H4 (cell line): ENCODE data around the gene AKAP12. TPM values are rescaled to one million over a fixed set of nuclear protein-coding genes. Genes with fewer than 3 reads are reported as not detected.

Source experiments
- DNase-seq: peaks from one replicate; pipeline ENCODE4 v3.0.0-alpha.2; 2015; ENCODE audit warnings: low spot score
- total RNA-seq: library from RNA; depleted of rRNA; stranded (reverse); fragments of >200 nt; shearing (Covaris generic); gene quantifications from 2 replicates; pipeline ENCODE4 v1.2.3, GENCODE V29; 2014

Gene AKAP12
- total RNA-seq, 1 experiment from 2014 or later: 6.5 TPM

DNA sequence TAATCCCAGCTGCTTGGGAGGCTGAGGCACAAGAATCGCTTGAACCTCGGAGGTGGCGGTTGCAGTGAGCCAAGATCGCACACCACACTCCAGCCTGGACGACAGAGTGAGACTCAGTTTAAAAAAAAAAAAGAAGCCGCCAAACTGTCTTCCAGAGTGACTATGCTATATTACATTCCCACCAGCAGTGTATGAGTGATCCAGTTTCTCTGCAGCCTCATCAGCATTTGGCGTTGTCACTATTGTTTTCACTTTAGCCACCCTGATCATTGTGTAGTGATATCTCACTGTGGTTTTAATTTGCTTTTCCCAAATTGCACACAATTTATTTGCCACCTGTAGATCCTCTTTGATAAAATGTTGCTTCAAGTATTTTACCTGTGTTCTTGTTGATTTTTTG, 6.0 kb upstream of the AKAP12 start:
- no peak for DNase-seq

DNA sequence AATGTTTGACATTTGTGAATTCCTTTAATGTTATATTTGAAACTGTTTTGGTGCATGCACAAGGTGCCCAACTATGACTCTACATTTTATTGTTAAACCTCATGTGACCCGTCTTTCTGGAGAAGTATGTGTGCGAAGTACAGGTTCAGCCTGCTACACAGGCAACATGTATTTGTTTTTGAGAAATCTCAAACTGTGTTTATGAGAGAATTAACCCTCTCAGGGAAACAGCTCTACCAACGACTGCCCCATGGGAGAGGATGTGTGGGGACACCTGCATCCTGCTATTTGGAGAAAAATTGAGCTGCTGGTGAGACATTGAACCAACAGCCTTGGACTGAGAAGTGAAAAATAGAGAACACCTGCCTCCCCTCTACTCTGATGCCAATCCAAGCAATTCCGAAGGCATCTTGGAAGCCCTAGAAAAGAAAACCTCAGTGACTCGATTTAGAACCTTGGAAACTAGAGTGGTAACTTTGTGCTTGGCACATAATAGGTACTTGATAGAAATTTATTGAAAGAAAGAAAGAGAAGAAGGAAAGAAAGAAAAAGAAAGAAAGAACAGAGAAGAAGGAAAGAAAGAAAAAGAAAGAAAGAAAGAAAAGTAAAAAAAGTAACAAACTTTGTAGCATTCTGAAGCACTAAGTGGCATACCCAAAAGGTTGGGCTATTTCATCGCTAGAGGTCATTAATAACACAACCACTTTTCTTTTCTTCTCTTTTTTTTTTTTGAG, 2.9 kb upstream of the AKAP12 start:
- no peak for DNase-seq

DNA sequence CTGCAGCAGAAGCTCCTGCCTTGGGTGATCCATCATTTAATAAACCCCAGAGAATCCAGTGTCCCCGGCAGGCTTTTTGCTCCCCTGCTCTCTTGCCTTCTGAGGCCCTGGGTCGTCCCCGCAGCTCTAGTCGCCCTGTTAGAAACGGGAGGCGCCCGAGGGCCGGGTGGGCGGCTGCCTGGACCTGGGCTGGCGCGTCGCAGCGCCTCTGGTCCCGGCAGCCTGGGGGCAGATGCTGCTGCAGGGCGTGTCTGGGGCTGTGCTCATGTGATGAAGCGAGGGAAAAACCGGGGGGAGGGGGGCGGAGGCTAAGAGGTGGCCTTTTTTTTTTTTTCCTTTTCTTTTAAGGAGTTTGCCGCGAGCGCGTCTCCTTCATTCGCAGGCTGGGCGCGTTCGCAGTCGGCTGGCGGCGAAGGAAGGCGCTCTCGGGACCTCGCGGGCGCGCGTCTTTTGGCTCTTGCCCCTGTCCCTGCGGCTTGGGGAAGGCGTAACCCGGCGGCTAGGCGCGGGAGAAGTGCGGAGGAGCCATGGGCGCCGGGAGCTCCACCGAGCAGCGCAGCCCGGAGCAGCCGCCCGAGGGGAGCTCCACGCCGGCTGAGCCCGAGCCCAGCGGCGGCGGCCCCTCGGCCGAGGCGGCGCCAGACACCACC, 394 bp downstream of the AKAP12 start:
- peak; percentile 16 for DNase-seq

DNA sequence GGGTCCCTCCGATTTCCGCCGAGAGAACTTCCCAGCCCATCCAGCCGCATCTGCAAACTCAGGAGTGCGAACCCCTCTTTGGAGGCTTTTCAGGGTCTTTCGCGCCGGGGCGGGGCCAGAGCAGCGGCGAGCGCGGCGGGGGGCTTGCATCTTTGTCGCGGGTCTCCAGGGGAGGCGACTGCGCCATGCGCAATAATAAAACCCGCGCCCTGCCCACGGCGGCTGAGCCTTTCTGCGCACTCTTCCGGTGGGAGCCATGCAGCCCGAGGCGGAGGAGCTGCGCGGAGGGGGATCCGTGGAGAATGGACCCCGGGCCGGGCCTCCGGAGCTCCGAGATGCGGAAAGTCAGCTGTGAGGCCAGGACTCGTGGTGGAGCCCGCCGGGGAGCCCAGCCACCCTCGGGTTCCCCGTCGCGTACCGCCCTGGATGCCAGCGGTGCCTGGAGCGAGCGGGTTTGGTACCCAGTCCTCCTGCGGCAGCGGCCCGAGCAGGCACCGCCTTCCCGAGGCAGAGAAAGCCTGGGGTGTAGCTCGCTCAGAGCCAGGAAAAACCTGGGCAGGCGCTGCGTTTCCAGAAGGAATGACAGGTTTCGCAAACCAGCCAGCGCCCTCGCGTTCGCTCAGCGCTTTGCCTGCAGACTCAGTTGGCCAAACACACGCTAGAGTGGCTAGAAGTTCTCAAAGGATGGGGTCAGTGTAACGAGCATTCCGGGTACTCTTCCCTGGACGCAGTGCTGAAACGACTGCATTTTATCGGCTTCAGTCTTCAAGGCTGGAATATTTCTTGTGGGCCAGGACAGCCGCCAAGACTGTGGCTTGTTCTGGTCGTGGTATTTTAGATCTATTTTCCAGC, 1.2 kb downstream of the AKAP12 start:
- DNase-seq: no peak

DNA sequence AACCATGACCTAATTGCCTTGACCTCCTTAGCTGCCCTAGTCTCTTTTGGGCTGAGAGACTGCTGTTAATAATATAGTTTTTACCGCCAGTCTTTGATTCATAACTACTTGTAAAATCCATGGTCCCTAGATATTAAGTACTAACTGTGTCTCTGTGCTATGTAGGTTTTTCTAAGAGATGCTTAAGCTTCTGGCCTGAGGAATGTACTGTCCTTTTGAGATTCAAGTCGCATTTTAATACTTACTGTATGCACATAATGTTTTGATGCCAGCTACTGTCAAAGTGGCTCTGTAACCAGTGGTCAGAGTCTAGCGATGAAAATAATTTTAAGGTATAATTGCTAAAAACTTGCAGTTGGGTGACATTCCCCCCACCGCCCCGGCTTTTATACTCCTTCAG, 2.1 kb downstream of the AKAP12 start:
- no peak for DNase-seq

DNA sequence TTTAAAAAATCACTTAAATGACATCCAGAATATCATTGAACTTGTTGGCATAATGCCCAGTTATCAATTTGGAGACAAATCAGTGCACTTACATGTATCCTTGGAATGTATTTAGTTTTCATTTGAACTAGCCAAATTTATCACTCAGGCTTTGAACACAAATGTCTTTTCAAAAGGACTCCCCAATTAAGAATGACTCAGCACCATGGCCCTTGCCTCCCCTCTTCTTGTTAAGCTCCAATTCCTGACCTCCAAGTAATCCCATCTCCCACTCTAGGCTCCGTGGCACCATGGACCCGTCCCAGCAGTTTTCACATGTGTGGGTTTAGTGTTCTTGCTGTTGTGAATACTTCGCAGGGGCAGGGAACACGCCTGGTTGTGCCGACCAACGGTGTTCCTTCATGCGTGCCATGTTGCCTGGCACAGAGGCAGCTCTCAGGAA, 2.7 kb downstream of the AKAP12 start:
- no peak for DNase-seq

DNA sequence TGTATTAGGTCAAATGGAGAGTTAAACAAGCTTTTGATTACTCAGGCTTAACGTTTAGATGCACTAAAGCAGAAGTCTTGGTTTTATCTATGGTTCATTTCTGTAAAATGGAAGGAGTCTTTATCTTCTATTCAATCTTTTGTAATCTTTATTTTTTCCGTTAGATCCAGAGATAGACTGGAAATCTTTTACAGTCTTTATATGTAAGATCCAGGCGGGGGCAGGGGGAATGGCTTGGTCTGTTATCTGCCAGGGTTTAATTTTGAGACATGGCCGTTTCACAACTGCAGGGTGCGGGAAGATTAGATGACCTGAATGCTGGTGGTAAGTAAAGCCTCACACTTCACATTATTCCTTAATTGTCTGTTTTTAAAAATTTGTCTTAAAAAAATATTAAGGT, 3.7 kb downstream of the AKAP12 start:
- DNase-seq: no peak

DNA sequence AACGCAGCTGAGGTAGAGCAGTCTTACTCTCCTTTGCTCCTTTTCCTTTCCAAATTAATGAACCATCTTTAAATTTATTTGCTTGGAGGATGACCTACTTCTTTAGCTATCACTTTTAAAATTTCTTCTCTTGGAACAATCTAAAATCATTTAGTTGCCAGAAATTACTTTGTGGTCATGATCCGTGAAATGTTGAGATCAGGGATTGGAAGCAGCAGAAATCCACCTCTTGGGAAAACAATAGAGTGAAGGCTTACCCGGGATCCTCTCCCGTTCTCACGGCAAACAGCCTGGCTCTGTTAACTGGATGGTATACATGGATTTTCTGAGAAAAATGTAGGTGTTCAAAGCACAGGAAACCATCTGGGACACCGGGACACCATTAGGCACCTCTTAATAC, 7.7 kb downstream of the AKAP12 start:
- no peak for DNase-seq

DNA sequence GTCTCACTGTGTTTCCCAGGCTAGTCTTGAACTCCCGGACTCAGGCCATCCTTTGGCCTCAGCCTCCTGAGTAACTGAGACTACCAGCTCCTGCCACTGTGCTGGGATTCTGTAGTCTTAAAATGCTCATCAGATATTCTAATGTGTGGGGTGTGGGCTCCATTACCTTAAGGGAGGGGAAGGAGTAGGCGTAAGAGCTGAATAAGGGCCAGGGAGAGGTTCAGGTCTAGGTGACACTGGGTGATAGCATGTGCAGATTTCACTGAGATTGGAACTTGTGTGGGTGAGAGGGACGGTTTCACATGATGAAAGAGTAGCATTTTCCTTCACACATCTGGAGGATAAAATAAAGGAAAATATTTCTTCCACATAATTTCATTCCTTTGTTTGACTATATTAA, 8.5 kb downstream of the AKAP12 start:
- no peak for DNase-seq

DNA sequence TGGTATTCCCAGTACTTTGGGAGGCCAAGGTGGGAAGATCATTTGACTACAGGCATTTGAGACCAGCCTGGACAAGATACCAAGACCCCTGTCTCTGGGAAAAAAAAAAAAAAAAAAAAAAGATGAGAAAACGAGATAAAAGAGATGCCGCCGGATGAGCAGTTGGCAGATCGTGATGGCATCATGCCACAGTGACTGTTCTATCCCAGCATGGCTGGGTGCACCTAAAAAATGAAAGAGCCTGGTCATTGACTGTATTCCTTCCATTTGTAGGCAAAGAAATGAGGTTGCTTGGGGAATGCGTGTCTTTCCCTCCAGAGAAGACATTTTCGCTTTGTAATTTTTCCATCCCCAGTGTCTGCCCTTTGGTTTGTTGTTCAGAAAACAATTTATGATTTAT, 12.9 kb downstream of the AKAP12 start:
- no peak for DNase-seq

DNA sequence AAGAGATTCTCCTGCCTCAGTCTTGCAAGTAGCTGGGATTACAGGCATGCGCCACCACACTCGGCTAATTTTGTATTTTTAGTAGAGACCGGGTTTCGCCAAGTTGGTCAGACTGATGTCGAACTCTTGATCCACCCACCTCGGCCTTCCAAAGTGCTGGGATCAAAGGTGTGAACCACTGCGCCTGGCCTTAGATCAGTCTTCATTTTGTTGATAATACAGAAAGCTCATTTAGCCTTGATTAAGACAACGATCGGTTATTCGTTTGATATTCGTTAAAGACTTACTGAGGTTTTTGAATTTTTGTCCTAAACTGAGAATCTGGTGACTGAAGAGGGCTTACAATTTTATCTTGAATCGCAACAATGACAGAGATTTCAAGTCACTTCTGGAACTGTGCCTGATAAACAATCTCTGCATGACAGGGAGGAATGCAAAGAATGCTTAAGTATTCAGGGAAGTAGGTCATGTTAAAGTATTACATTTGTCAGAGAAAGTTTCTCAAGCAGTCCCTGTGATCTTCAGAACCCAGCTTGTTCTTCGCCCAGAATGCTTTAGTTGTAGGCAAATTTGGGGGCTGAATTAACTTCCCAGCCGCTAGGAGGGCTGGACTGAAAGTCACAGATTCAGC, 14.8 kb downstream of the AKAP12 start:
- DNase-seq: peak; percentile 11

DNA sequence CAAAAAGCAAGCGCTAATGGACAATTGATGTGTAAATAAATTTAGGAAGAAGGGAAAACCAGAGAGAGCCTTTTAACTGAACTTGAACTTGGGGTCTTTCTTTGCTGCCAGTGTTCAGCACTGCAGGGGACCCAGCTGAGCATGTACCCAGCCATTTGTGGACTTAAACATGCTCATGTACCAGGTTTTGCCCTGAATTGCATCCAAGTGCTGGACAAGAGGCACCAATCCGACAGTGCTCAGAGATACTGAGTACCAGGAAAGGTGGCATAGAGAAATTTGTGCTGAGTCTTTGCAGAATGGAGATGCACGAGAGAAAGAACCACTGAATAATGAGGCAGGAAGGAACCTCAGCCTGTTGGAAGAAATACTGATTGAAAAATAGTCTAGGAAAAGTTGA, 16.0 kb downstream of the AKAP12 start:
- DNase-seq: no peak

DNA sequence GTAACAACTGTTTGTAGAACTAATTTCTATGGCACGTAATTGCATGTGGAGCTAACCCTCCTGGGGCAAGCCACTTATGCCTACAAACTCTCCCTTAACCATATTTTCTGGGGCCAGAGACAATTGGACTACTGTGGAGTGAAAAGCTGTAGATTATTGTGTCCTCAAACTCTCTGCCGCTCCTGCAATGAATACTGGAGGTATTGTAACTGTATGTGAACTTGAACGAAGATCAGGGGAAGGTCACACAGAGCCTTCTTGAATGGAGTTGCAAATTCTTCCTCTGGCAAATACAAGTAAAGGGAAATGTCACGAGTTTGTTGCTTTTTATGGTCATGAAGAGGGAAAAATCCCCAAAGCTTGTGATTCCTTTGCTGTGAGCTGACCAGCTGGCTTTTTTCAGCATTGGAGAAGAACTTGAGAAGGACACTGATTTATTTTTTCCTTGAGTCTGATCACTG, 18.2 kb downstream of the AKAP12 start:
- no peak for DNase-seq

DNA sequence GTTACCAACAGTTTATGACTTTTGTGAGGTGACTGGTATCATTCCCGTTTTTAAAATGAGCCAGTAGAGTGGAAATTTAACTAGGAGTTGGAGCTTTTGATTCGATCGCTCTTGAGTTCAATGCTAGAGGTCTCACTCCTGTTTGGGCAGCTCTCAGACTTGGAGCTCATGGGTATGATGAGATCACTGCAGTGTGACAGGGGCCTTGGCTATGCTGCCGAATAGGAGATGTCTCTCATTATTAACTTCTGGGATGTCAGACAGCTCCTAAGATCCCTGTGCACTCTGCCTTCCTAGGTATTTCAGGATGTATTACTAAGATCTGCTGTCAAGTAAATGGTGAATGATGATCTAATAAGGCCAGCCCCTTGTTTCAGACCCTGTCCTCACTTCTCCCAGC, 20.4 kb downstream of the AKAP12 start:
- DNase-seq: no peak

DNA sequence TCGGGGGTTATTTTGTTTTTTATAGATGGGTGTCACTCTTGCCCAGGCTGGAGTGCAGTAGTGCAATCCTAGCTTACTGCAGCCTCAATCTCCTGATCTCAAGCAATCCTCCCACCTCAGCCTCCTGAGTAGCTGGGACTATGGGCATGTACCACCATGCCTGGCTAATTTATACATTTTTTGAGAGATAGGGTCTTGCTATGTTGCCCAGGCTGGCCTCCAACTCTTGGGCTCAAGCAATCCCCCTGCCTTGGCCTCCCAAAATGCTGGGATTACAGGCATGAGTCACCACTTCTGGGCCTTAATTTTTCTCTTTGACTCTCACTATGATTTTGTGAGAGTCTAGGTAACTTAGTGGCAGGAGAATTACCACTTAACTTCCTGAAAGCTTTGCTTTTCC, 23.3 kb downstream of the AKAP12 start:
- DNase-seq: no peak

DNA sequence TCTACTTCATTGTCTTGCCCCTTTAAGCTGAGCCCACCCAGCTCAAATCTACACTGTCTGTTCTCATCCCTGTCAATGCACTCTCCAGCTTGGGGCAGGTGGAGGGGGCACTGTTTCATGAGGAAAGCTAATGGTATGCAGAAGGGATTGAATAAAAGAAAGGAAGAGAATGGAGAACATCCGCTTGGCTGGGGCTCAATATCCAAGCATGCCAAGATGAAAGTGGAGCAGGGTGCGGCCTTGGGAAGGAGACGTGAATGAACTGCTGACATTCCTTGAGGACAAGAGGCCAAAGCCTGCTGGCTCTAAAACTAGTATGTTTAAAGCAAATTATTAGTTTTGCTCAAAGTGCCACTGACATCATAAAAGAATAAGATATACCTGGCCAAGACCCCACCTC, 24.2 kb downstream of the AKAP12 start:
- no peak for DNase-seq

DNA sequence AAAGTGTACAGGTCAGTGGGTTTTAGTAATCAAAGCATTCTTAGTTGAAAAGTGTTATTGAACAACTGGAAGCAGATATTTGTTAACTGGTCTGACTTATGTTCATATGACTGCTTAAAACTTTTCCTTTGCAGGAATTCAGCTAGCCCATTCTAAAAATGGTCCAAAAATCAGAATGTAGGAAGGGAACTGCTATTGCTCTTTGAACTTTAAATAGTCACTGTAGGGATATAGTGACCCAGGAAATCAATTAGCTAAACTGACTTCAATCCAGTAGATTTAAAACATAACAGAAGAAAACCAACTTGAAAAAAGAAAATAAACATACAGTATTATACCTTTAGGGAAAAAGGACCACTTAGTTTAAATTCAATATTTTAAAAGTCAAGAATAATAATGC, 25.5 kb downstream of the AKAP12 start:
- no peak for DNase-seq

DNA sequence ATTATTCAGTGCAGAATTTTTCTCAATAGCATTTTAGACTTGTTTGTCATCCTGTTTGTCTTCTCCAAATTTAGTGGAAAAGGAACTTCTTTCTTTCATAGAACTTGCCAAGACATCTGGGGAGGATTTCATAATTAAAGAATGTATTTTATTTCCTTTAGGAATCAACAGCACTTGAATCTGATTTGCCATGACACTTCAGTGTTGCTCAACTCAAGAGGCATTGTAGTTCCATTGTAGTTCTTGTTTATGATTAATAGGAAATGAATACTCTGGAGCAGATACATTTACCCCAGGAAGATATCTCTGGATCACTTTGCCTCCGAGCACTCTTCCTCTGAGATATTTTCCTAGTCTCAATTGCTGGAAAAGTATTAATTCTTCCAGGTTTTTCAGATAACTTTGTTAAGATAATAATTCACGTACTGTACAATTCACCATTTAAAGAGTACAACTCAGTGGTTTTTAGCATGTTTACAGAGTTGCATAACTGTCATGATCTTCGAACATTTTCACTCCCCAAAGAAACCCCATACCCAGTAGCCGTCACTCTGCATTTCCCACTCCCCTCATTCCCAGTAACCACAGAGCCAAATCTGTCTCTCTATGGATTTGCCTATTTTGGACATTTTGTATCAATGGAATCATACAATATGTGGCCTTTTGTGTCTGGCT, 29.7 kb downstream of the AKAP12 start:
- no peak for DNase-seq

DNA sequence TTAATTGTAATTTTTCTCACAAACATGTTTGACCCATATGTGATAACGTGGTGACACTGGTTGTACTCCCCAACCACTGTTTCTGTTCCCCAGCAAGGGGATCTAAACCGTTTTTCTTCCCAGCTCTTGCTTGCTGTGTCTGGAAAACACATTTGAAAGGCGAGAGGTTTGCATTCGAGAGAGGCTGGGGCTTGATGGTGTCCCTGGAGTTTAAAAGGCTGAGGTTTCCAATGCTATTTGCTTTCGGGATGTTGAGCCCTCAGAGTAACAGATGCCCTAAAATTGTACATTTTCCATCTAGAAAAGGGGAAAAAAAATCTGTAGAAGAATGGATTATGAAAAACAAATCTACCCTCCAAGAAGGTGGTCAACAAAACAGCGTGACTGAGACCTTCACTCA, 35.4 kb downstream of the AKAP12 start:
- no peak for DNase-seq

DNA sequence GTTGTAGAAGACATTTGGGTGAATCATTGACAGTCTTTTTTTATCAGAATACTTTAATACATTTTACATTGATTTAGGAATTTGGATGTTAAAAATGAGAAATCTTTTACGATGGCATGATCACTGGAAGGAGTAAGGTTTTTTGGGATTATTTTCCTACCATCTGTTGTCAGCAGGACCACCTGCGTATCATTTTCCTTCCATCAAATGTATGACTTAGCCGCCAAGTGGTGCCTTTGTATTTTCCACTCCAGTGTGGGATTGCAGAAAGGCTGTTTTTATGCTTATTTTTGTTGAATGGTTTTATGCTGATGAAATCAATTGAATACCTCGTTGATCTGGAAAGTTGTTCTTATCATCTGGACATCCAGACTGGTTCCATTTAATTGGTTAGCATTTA, 35.8 kb downstream of the AKAP12 start:
- DNase-seq: no peak

DNA sequence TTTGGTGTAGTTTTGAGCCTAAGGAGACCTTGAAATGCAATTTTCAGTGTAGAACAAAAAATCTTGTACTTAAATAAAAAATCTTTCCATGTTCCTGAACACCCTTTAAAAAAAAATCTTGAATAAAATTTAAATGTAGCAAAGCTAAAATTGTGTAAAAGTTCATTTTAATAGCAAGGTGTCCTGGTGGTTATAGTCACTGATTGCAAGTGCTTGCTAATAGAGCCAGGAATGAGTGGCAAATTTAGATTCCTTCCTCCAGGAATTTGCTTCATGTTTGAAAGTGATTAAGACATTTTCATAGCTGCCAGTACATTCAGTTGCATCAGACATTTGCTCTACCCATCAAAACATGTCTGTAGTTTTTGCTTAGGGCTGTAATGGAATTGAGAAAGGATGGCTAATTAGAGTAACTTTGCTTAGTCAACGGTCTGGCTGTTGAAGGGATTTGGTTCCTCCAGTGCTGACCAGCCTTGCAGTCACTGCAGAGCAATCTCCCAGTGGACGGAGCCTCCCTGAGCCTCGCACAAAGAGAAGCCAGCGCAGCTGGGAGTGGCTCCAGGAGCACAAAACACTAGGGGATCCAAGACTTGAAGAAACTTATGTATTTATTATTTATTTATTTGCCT, 36.5 kb downstream of the AKAP12 start:
- no peak for DNase-seq
